Hepatocyte (in vitro differentiated cells): Measurements from ENCODE around the gene PLEKHA7.
"Not testable (repeated sequence)": the region's sequence is repeated elsewhere in the genome, so short reads cannot be mapped to it uniquely, and the experiment has no call there.

Experiments
- CTCF ChIP-seq: fragments of 200-600 bp; sonication (generic); IDR thresholded peaks from 2 replicates; pipeline ENCODE4 v1.5.1; 2016; ENCODE audit warnings: antibody characterized with exemption, mild to moderate bottlenecking; ENCODE audit not compliant: poor library complexity
- EZH2phosphoT487 ChIP-seq: fragments of 200-600 bp; sonication (generic); IDR thresholded peaks from one replicate; pipeline ENCODE4 v1.6.1; 2018; ENCODE audit warnings: antibody characterized with exemption, mild to moderate bottlenecking, low read depth, moderate library complexity; ENCODE audit not compliant: unreplicated experiment, severe bottlenecking

- not testable (repeated sequence) for TF ChIP-seq CTCF, EZH2phosphoT487
These were observed 125.2 kb downstream of the PLEKHA7 start for GRCh38 chr11:16889010-16889409.
